Measurements from ENCODE around the gene CEP76. TPM values are rescaled to one million over a fixed set of nuclear protein-coding genes. Genes with fewer than 3 reads are reported as not detected.
A peak's percentile ranks its signal among the peaks of the same experiment; 100 is the strongest.
"Not testable (repeated sequence)": the region's sequence is repeated elsewhere in the genome, so short reads cannot be mapped to it uniquely, and the experiment has no call there.

CEP76 gene
- total RNA-seq, 1 experiment from 2014 or later = 13.1 TPM

DNA sequence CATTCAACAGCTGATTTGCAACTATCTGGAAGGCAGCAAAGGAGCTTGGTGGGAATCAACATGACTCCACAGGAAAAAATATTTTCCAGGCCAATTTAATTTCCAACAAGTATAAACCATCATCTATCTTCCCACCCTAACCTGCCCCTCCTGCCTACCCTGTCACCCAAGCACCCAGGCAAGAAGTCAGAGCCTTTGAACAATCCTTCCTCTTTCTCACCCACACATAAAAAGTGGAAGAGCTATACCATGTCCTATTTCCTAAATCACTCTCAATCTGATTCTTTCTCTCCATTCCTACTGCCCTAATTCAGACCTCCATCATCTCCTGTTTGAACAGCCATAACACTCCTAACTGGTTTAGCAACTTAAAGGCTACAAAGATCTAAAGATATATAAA, 57.3 kb downstream of the CEP76 start:
- H3K4me2 ChIP-seq (ENCODE audit: low read depth, low read length, poor library complexity, severe bottlenecking) = no peak overlapping the region

DNA sequence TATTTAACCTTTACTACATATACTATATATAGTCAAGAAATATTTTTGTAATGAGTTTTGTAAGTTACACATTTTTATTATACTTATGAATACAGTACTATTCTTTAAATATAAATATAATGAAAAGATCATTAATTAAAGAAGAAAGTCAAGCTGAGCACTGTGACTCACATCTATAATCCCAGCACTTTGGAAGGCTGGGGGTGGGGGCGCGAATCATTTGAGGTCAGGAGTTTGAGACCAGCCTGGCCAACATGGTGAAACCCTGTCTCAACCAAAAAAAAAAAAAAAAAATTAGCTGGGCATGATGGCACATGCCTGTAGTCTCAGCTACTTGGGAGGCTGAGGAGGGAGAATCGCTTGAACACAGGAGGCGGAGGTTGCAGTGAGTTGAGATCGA, 58.8 kb downstream of the CEP76 start:
- not testable (repeated sequence) for H3K9me3 ChIP-seq (ENCODE audit: low read length); H3K4me3 ChIP-seq (ENCODE audit: low read length); H3K4me1 ChIP-seq (ENCODE audit: low read length); H3K9me2 ChIP-seq (replicated peaks; ENCODE audit: insufficient read depth, low read length); H3K4me2 ChIP-seq (ENCODE audit: low read depth, low read length, poor library complexity, severe bottlenecking); H3K27me3 ChIP-seq (ENCODE audit: low read length); H3K36me3 ChIP-seq (ENCODE audit: insufficient read depth, low read length); H3K9ac ChIP-seq (ENCODE audit: low read length); H2AFZ ChIP-seq (ENCODE audit: low read length); H3K27ac ChIP-seq (ENCODE audit: low read length); H4K20me1 ChIP-seq (ENCODE audit: insufficient read depth, low read depth, low read length); H3K79me2 ChIP-seq (ENCODE audit: low read length)
- peak; percentile 6 for DNase-seq

More for the DNA sequence above, 57.3 kb downstream of the CEP76 start:
- H3K79me2 ChIP-seq (ENCODE audit: low read length) = no peaks in the 10 kb centered on the region
- H2AFZ ChIP-seq (ENCODE audit: low read length) = no peak overlapping the region
- no peaks in the 10 kb centered on the region for H3K27me3 ChIP-seq (ENCODE audit: low read length)
- no peak overlapping the region for H3K27ac ChIP-seq (ENCODE audit: low read length)
- H3K9me2 ChIP-seq (replicated peaks; ENCODE audit: insufficient read depth, low read length) = no peaks in the 10 kb centered on the region
- no peaks in the 10 kb centered on the region for H3K9me3 ChIP-seq (ENCODE audit: low read length)
- H3K9ac ChIP-seq (ENCODE audit: low read length) = no peak overlapping the region
- no peak overlapping the region for H3K4me3 ChIP-seq (ENCODE audit: low read length)
- DNase-seq = peak; percentile 25
- H3K4me1 ChIP-seq (ENCODE audit: low read length) = no peaks in the 10 kb centered on the region
- no peaks in the 10 kb centered on the region for H3K36me3 ChIP-seq (ENCODE audit: insufficient read depth, low read length)
- H4K20me1 ChIP-seq (ENCODE audit: insufficient read depth, low read depth, low read length) = no peaks in the 10 kb centered on the region

DNA sequence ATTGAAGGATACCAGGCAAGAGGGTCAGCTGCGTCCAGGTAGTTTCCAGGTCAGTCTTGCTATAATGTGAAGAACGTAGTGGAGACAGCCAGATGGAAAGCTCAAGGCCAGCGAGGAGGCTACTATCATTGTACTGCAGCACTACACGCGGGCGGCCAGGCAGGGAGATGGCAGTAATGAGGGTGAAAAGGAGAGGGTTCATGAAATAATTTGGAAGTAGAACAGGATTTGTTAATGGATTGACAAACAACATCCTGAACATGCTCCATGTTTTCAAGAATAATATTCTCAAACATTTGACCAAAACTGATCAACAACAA, 61.7 kb downstream of the CEP76 start:
- Histone ChIP-seq H2AFZ (ENCODE audit: low read length) (no peak overlapping the region), H3K9me2 (replicated peaks; ENCODE audit: insufficient read depth, low read length) (no peaks in the 10 kb centered on the region), H3K27ac (ENCODE audit: low read length) (no peak overlapping the region), H3K4me2 (ENCODE audit: low read depth, low read length, poor library complexity, severe bottlenecking) (no peak overlapping the region), H3K4me1 (ENCODE audit: low read length) (no peaks in the 10 kb centered on the region), H3K9me3 (ENCODE audit: low read length) (no peaks in the 10 kb centered on the region), H3K36me3 (ENCODE audit: insufficient read depth, low read length) (no peaks in the 10 kb centered on the region), H3K27me3 (ENCODE audit: low read length) (no peaks in the 10 kb centered on the region), H3K79me2 (ENCODE audit: low read length) (no peaks in the 10 kb centered on the region), H4K20me1 (ENCODE audit: insufficient read depth, low read depth, low read length) (no peaks in the 10 kb centered on the region), H3K4me3 (ENCODE audit: low read length) (no peak overlapping the region), H3K9ac (ENCODE audit: low read length) (no peak overlapping the region)
- DNase-seq = no peak

GRCh38 chr18:12639990-12640880, 62.3 kb downstream of the CEP76 start:
- Histone ChIP-seq H2AFZ (ENCODE audit: low read length) (no peak overlapping the region), H3K27me3 (ENCODE audit: low read length) (no peaks in the 10 kb centered on the region), H3K79me2 (ENCODE audit: low read length) (no peaks in the 10 kb centered on the region), H3K9ac (ENCODE audit: low read length) (no peak overlapping the region), H3K4me2 (ENCODE audit: low read depth, low read length, poor library complexity, severe bottlenecking) (no peak overlapping the region), H4K20me1 (ENCODE audit: insufficient read depth, low read depth, low read length) (no peaks in the 10 kb centered on the region), H3K36me3 (ENCODE audit: insufficient read depth, low read length) (no peaks in the 10 kb centered on the region), H3K9me3 (ENCODE audit: low read length) (no peaks in the 10 kb centered on the region), H3K27ac (ENCODE audit: low read length) (no peak overlapping the region), H3K4me3 (ENCODE audit: low read length) (no peak overlapping the region), H3K9me2 (replicated peaks; ENCODE audit: insufficient read depth, low read length) (no peaks in the 10 kb centered on the region), H3K4me1 (ENCODE audit: low read length) (no peaks in the 10 kb centered on the region)
- no peak for DNase-seq

- no peaks in the 10 kb centered on the region for H3K27me3 ChIP-seq (ENCODE audit: low read length)
- no peaks in the 10 kb centered on the region for H3K9me3 ChIP-seq (ENCODE audit: low read length)
- H3K9me2 ChIP-seq (replicated peaks; ENCODE audit: insufficient read depth, low read length) = no peaks in the 10 kb centered on the region
- no peak for DNase-seq
- H3K4me1 ChIP-seq (ENCODE audit: low read length) = no peaks in the 10 kb centered on the region
- H4K20me1 ChIP-seq (ENCODE audit: insufficient read depth, low read depth, low read length) = no peaks in the 10 kb centered on the region
- H2AFZ ChIP-seq (ENCODE audit: low read length) = no peak overlapping the region
- H3K4me3 ChIP-seq (ENCODE audit: low read length) = no peak overlapping the region
- no peak overlapping the region for H3K27ac ChIP-seq (ENCODE audit: low read length)
- H3K36me3 ChIP-seq (ENCODE audit: insufficient read depth, low read length) = no peaks in the 10 kb centered on the region
- H3K79me2 ChIP-seq (ENCODE audit: low read length) = no peaks in the 10 kb centered on the region
- no peak overlapping the region for H3K9ac ChIP-seq (ENCODE audit: low read length)
- H3K4me2 ChIP-seq (ENCODE audit: low read depth, low read length, poor library complexity, severe bottlenecking) = no peak overlapping the region
These were observed 63.8 kb downstream of the CEP76 start for GRCh38 chr18:12638644-12639124.

DNA sequence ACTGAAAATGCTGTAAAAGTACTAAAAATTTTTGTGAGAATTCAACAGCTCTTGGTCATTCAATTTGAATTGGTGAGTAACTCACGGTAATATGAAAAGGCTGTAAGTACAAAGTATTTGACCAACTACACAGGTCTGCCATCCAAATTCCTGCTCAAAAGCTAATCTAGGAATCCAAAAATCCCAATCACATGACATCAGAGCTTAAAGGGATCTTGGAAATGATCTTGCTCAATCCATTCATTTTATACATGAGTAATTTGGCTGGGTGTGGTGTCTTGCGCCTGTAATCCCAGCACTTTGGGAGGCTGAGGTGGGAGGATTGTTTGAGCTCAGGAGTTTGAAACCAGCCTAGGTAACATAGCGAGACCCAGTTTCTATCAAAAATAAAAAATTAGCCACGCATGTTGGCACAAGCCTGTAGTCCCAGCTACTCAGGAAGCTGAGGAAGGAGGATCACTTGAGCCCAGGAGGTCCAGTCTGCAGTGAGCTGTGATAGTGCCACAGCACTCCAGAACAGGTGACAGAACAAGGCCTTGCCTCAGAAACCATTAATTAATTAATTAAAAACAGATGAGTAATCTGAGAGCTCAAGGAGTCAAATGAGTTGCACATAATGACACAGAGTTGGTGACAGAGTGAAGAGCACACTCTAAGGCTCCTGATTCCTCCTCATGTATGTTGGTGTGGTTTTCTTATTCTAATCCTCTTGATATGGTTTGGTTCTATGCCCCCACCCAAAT, 64.5 kb downstream of the CEP76 start:
- H3K4me3 ChIP-seq (ENCODE audit: low read length) = no peak overlapping the region
- H3K79me2 ChIP-seq (ENCODE audit: low read length) = no peaks in the 10 kb centered on the region
- no peaks in the 10 kb centered on the region for H4K20me1 ChIP-seq (ENCODE audit: insufficient read depth, low read depth, low read length)
- H3K27me3 ChIP-seq (ENCODE audit: low read length) = no peaks in the 10 kb centered on the region
- H3K9ac ChIP-seq (ENCODE audit: low read length) = no peak overlapping the region
- no peak overlapping the region for H3K27ac ChIP-seq (ENCODE audit: low read length)
- no peak overlapping the region for H2AFZ ChIP-seq (ENCODE audit: low read length)
- no peaks in the 10 kb centered on the region for H3K4me1 ChIP-seq (ENCODE audit: low read length)
- no peak for DNase-seq
- H3K36me3 ChIP-seq (ENCODE audit: insufficient read depth, low read length) = no peaks in the 10 kb centered on the region
- no peaks in the 10 kb centered on the region for H3K9me2 ChIP-seq (replicated peaks; ENCODE audit: insufficient read depth, low read length)
- no peaks in the 10 kb centered on the region for H3K9me3 ChIP-seq (ENCODE audit: low read length)
- H3K4me2 ChIP-seq (ENCODE audit: low read depth, low read length, poor library complexity, severe bottlenecking) = no peak overlapping the region

DNA sequence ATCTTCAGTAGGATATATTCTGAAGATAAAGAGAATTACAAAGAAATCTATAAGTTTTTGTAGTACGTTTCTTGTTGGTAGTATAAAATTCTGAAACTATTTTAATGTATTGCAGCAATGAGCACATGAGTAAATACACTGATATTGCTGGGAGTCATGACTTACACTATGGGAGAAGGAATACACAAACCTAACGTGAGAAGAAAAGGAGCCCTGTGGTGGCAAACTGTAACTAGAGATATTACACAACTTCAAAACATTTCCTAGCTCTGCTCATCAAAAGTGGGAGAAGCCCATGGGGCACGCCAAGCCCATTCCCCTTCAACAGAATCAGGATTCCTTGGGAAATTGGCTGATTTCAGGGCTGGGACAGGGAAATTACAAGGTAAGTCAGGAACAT, 65.1 kb downstream of the CEP76 start:
- Histone ChIP-seq H3K4me3 (ENCODE audit: low read length) (no peak overlapping the region), H3K9me3 (ENCODE audit: low read length) (no peaks in the 10 kb centered on the region), H3K27ac (ENCODE audit: low read length) (no peak overlapping the region), H3K9ac (ENCODE audit: low read length) (no peak overlapping the region), H2AFZ (ENCODE audit: low read length) (no peak overlapping the region), H4K20me1 (ENCODE audit: insufficient read depth, low read depth, low read length) (no peaks in the 10 kb centered on the region), H3K36me3 (ENCODE audit: insufficient read depth, low read length) (no peaks in the 10 kb centered on the region), H3K9me2 (replicated peaks; ENCODE audit: insufficient read depth, low read length) (no peaks in the 10 kb centered on the region), H3K27me3 (ENCODE audit: low read length) (no peaks in the 10 kb centered on the region), H3K4me1 (ENCODE audit: low read length) (no peaks in the 10 kb centered on the region), H3K4me2 (ENCODE audit: low read depth, low read length, poor library complexity, severe bottlenecking) (no peak overlapping the region), H3K79me2 (ENCODE audit: low read length) (no peaks in the 10 kb centered on the region)
- no peak for DNase-seq

- Histone ChIP-seq H2AFZ (ENCODE audit: low read length) (no peak overlapping the region), H3K9ac (ENCODE audit: low read length) (no peak overlapping the region)
- DNase-seq = no peak
These were observed 70.6 kb downstream of the CEP76 start for GRCh38 chr18:12631831-12632477.

More at GRCh38 chr18:12631831-12632477, 70.6 kb downstream of the CEP76 start:
- Histone ChIP-seq H3K4me2 (ENCODE audit: low read depth, low read length, poor library complexity, severe bottlenecking) (no peak overlapping the region), H4K20me1 (ENCODE audit: insufficient read depth, low read depth, low read length) (no peaks in the 10 kb centered on the region), H3K9me2 (replicated peaks; ENCODE audit: insufficient read depth, low read length) (no peaks in the 10 kb centered on the region), H3K27ac (ENCODE audit: low read length) (no peak overlapping the region), H3K36me3 (ENCODE audit: insufficient read depth, low read length) (no peaks in the 10 kb centered on the region), H3K9me3 (ENCODE audit: low read length) (no peaks in the 10 kb centered on the region), H3K4me3 (ENCODE audit: low read length) (no peak overlapping the region), H3K27me3 (ENCODE audit: low read length) (no peaks in the 10 kb centered on the region), H3K4me1 (ENCODE audit: low read length) (no peaks in the 10 kb centered on the region), H3K79me2 (ENCODE audit: low read length) (no peaks in the 10 kb centered on the region)
